Activated T-cell treated with anti-CD3 and anti-CD28 coated beads, Interleukin-2, amount 50 U/mL, for 24 hours (primary cell): ENCODE data around the gene GMIP.
"Not testable (repeated sequence)": the region's sequence is repeated elsewhere in the genome, so short reads cannot be mapped to it uniquely, and the experiment has no call there.

ENCODE experiments used
- DNase-seq: peaks from one replicate; pipeline ENCODE4 v3.0.0-alpha.2; 2020
- H3K27ac Mint-ChIP-seq: 2 replicates; pipeline ENCODE4 v1.8.0; 2020; ENCODE audit warnings: mild to moderate bottlenecking, mixed read lengths
- H3K27me3 Mint-ChIP-seq: 2 replicates; pipeline ENCODE4 v1.8.0; 2020; ENCODE audit warnings: mixed read lengths
- H3K36me3 Mint-ChIP-seq: 2 replicates; pipeline ENCODE4 v1.8.0; 2020; ENCODE audit warnings: low read depth, mixed read lengths
- H3K4me1 Mint-ChIP-seq: 2 replicates; pipeline ENCODE4 v1.8.0; 2020; ENCODE audit warnings: low read depth, mixed read lengths
- H3K4me3 Mint-ChIP-seq: 2 replicates; pipeline ENCODE4 v1.8.0; 2020; ENCODE audit warnings: mild to moderate bottlenecking, moderate library complexity, mixed read lengths
- H3K9me3 Mint-ChIP-seq: 2 replicates; pipeline ENCODE4 v1.8.0; 2020; ENCODE audit warnings: mixed read lengths

The GMIP gene

DNA sequence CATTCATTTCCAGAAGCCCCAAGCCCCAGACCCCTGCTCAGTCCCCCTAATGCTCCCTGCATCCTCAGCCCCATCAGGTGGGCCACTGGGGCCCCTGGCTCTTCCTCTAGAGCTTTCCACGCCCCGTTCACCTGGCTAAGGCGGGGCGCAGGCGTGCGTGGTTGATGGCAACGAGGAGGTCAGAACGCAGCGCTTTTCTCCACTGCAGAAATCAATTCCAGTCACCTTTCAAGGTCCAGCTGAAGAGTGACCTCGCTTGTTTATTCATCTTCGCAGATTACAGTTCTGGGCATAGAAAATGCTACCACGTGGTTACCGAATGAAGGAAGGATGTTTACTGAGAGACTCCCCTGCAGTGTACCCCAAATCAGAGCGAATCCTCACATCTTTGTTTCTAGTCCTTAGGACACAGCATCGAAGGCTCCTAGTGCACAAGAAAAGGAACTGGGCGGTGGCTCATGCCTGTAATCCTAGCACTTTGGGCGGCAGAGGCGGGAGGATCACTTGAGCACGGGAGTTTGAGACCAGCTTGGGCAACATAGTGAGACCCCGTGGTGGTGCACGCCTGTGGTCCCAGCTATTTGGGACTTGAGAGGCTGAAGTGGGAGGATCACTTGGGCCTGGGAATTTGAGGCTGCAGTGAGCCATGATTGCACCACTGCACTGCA lies 24.1 kb downstream of the GMIP start:
- peak overlapping the region; percentile 90 for H3K27ac Mint-ChIP-seq
- H3K4me3 Mint-ChIP-seq: peak overlapping the region; percentile 87
- no peak for DNase-seq
- peaks cover 36% of the 10 kb centered on the region for H3K36me3 Mint-ChIP-seq
- H3K9me3 Mint-ChIP-seq: no peaks in the 10 kb centered on the region
- peaks cover 46% of the 10 kb centered on the region for H3K4me1 Mint-ChIP-seq
- no peaks in the 10 kb centered on the region for H3K27me3 Mint-ChIP-seq

DNA sequence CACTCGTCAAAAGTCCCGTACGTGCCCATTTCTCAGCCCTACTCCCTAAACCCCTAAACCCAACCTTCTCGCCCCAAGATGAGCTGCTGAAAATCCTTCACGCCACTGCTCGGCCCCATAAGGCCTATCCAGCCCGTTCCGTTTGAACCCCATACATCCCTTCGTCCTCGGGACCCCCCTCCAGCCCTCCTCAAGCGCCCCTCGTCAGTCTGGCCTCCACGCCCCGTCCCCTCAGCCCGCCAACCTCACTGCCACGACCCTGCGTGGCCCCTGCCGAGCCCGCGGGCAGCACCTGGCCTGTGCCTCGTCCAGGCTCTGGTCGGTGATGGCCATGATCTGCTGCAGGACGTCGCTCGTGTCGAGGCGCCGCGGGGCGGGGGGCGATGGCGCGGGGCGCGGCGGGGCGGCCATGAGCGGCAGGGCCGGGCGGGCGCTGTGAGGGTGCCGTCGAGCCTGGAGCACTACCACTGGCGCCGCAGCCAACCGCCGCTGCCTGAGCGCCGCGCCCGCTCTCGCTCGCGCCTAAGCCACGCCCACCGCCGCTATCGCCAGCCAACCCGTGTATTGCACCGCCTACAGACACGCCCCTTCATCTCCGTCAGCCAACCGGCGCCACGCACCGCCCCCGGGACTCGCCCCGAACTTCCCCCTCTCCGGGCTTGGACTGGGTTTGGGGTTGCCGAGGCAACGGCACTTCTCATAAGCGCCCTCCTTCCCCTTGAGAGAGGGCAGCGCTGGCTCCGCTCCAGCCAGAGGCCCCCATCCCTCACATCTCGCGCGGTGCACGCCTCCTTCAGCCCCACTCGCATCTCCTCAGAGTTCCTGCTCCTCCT lies 25.0 kb downstream of the GMIP start, which contains the start of gene PBX4:
PBX4 (minus strand) TSS at position 469 of the 833 bp plus-strand sequence; CDS start at position 411, 58 bp downstream.
- peak within 1 kb of the TSS; percentile 90 for H3K27ac Mint-ChIP-seq
- DNase-seq: peak; percentile 99
- peaks cover 46% of the 10 kb centered on the region for H3K4me1 Mint-ChIP-seq
- H3K27me3 Mint-ChIP-seq: no peaks in the 10 kb centered on the region
- peaks cover 32% of the 10 kb centered on the region for H3K36me3 Mint-ChIP-seq
- H3K4me3 Mint-ChIP-seq: peak within 1 kb of the TSS; percentile 87
- H3K9me3 Mint-ChIP-seq: no peaks in the 10 kb centered on the region

DNA sequence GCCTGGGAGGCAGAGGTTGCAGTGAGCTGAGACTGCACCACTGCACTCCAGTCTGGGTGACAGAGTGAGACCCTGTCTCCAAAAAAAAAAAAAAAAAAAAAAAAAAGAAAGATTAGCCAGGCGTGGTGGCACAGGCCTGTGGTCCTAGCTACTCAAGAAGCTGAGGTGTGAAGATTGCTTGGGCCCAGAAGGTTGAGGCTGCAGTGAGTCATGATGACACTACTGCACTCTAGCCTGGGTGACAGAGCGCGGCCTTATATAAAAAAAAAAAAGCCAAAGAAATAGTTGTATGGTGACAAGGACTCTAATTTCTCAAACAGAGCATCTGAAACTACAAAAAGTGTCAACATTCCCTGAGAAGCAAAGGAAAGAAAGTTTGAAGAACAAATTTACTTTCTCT lies 28.4 kb downstream of the GMIP start:
- Mint-ChIP-seq H3K4me3 (peak overlapping the region; percentile 38), H3K27me3 (no peaks in the 10 kb centered on the region), H3K4me1 (peaks cover 60% of the 10 kb centered on the region), H3K27ac (peak overlapping the region; percentile 77), H3K36me3 (peaks cover 31% of the 10 kb centered on the region), H3K9me3 (no peaks in the 10 kb centered on the region)
- DNase-seq: peak; percentile 42

DNA sequence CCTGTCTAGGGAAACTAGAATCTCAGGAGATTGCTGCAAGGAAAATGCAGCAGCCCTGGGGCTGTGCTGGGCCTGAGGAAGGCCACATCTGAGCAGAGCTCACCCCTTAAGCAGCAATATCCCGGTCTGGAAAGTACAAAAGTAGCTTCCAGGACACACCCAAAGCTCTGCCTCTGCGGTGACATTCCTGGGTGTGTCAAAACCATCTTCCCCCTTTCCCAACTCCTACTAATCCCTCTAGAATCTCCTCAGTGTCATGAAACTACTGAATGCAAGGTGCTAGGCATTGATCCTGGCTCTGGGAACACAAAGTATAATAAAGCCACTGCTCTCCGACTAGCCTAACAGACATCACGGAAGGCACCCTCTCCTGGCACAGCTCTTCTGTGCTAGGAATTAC lies 30.0 kb downstream of the GMIP start:
- Mint-ChIP-seq H3K27ac (peak overlapping the region; percentile 8), H3K27me3 (no peaks in the 10 kb centered on the region), H3K9me3 (no peaks in the 10 kb centered on the region), H3K4me1 (peaks cover 62% of the 10 kb centered on the region), H3K36me3 (peaks cover 43% of the 10 kb centered on the region), H3K4me3 (no peak overlapping the region)
- no peak for DNase-seq

DNA sequence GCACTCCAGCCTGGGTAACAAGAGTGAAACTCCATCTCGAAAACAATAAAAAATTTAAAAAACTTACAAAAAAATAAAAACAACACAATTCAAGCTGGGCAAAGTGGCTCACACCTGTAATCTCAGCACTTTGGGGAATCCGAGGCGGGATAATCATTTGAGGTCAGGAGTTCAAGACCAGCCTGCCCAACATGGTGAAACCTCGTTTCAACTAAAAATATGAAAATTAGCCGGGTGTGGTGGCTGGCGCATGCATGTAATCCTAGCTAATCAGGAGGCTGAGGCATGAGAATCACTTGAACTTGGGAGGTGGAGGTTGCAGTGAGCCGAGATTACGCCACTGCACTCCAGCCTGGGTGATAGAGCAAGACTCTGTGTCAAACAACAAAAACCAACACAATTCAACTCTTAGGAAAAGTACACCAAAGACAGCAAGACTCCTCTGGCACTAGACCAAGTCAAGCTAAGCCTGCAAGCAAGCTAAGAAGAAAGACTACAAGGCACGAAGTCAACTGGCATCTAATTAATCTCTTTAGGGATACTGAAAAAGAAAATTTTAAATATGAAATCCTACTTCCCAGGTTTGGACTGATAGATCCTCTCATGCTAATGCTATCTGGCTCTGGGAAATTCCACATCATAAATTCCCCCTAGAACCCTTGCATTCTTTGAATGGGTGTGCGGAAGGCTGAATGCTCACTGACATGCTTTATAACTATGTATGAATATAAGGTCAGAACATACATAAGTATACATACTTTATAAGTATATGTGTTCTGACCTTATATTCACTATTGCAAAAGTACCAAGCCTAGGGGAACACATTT lies 32.9 kb downstream of the GMIP start:
- DNase-seq: no peak
- Mint-ChIP-seq H3K27me3 (no peaks in the 10 kb centered on the region), H3K4me3 (no peak overlapping the region), H3K27ac (no peak overlapping the region), H3K36me3 (peaks cover 49% of the 10 kb centered on the region), H3K9me3 (no peaks in the 10 kb centered on the region), H3K4me1 (peaks cover 62% of the 10 kb centered on the region)

DNA sequence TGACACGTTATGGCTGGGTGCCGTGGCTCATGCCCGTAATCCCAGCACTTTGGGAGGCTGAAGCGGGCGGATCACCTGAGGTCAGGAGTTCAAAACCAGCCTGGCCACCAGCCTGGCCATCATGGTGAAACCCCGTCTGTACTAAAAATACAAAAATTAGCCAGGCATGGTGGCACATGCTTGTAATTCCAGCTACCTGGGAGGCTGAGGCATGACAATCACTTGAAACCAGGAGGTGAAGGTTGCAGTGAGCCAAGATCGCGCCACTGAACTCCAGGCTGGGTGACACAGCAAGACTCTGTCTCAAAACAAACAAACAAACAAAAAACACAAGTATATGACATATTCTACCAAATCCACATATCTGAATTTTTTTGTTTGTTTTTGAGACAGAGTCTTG lies 36.8 kb downstream of the GMIP start:
- DNase-seq, H3K27me3 Mint-ChIP-seq, H3K9me3 Mint-ChIP-seq, H3K4me3 Mint-ChIP-seq: not testable (repeated sequence)
- peak overlapping the region; percentile 83 for H3K27ac Mint-ChIP-seq
- H3K4me1 Mint-ChIP-seq: peaks cover 59% of the 10 kb centered on the region
- H3K36me3 Mint-ChIP-seq: peaks cover 38% of the 10 kb centered on the region

DNA sequence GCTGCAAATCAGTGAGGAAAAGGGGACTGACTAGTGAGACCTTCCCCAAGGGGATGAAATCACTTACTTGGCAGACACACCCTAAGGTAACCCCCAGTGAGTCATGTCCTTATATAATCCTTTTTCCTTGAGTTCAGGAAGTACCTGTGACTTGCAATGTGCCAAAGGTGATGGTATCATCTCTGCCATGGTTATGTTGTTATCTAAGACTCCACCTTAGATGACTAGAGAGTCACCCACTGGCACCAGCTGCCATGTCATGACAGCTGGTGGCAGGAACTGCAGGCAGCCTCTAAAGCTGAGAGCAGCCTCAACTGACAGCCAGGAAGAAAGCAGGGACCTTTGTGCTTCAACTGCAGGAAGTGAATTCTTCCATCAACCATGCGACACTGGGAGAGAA lies 37.4 kb downstream of the GMIP start:
- DNase-seq: peak; percentile 35
- Mint-ChIP-seq H3K27ac (peak overlapping the region; percentile 83), H3K4me1 (peaks cover 64% of the 10 kb centered on the region), H3K4me3 (no peak overlapping the region), H3K27me3 (no peaks in the 10 kb centered on the region), H3K9me3 (no peaks in the 10 kb centered on the region), H3K36me3 (peaks cover 44% of the 10 kb centered on the region)

DNA sequence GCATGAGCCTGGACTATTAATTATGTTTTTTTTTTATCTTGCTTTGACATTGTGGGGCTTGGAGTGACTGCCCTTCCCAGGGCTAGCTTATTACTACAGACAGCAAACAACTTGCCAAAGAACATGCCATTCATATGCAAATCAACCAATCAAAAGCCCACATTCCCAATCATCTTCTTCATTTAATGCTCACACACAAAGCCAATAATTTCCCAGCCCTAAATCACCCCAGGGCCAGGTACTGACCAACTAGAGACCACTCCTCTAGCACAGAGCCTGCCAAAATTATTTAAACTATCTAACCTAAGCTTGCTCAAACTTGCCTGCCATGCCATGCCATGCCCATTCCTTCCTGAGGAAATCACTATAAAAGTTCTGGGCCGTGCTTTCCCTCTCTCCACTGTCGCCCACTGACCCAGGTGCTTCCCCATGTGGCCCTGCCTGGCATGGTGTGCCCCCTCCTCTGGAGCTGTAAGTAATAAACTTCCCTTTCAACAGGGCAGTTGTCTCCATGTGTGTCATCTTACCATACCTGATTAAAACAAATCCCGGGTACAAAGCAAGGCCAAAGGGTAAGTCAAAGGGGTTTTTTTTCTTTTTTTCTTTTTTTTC lies 40.6 kb downstream of the GMIP start:
- H3K4me3 Mint-ChIP-seq: peak overlapping the region; percentile 9
- H3K4me1 Mint-ChIP-seq: peaks cover 70% of the 10 kb centered on the region
- no peaks in the 10 kb centered on the region for H3K27me3 Mint-ChIP-seq
- H3K36me3 Mint-ChIP-seq: peaks cover 31% of the 10 kb centered on the region
- no peaks in the 10 kb centered on the region for H3K9me3 Mint-ChIP-seq
- H3K27ac Mint-ChIP-seq: peak overlapping the region; percentile 100
- no peak for DNase-seq

DNA sequence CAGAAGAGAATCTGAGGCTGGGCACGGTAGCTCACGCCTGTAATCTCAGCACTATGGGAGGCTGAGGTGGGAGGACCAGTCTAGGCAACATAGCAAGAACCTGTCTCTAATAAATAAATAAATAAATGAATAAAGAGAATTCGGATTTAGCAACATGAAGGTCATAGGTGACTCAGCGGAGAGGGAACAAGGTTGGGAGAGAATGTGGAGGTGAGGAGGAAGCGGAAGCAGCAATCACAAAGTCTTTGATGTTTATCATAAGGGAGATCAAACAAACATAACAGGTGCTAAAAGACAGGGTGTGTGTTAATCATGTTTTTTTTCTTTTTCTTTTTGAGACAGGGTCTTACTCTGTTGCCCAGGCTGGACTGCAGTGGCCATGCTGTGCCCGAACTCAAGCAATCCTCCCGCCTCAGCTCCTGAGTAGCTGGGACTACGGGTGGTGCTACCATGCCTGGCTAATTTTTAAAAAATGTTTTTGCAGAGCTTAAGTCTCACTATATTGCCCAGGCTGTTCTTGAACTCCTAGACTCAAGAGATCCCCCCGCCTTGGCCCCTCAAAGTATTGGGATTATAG lies 41.2 kb downstream of the GMIP start:
- H3K4me3 Mint-ChIP-seq: peak overlapping the region; percentile 9
- no peak for DNase-seq
- peaks cover 72% of the 10 kb centered on the region for H3K4me1 Mint-ChIP-seq
- H3K36me3 Mint-ChIP-seq: peaks cover 34% of the 10 kb centered on the region
- H3K27me3 Mint-ChIP-seq: no peaks in the 10 kb centered on the region
- H3K27ac Mint-ChIP-seq: peak overlapping the region; percentile 100
- H3K9me3 Mint-ChIP-seq: no peaks in the 10 kb centered on the region

DNA sequence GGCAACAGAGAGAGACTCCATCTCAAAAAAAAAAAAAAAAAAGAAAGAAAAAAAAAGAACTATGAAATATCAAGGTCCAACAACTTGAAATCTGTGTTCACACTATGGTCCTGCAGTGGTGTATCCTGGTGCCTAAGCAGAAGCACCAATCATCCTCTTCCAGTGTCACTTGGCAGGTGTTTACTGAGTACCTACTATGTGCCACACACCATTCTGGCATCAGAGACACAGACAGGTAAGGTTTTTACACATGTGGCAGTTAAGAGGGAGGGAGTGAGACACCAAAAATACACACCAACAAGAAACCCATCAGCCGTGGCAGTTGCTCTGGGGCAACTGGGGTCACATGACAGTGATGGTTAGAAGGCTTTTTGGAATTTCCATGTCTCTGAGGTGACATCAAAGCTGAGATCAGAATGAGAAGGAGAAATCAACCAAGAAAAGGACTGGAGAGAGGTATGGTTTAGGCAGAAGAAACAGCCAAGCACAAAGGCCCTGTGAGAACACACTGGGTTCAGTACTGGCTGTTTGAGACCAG lies 42.6 kb downstream of the GMIP start:
- Mint-ChIP-seq H3K27ac (peak overlapping the region; percentile 100), H3K4me3 (peak overlapping the region; percentile 1), H3K9me3 (no peaks in the 10 kb centered on the region), H3K27me3 (no peaks in the 10 kb centered on the region), H3K4me1 (peaks cover 67% of the 10 kb centered on the region), H3K36me3 (peaks cover 35% of the 10 kb centered on the region)
- no peak for DNase-seq

DNA sequence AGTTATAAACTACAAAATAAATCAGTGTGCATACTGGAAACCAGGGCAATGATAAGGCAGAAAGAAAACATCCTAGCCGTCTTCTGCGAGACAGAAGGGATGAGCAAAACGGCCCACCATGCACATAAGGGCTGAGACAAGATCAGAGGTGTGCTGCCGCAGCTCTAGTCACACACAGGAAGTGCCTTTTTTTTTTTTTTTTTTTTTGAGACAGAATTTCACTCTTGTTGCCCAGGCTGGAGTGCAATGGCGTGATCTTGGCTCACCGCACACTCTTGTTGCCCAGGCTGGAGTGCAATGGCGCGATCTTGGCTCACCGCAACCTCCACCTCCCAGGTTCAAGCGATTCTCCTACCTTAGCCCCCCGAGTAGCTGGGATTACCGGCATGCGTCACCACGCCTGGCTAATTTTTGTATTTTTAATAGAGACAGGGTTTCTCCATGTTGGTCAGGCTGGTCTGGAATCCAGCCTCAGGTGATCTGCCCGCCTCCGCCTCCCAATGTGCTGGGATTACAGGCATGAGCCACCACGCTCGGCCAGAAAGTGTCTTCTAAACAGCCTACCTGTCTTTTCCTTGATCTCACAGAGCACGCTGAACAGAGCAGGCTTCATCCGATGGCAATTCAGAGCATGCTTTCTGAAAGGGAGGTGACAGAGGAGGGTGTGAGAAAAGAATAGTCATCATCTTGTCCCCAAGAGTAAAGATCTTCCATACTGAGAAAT lies 44.6 kb downstream of the GMIP start:
- DNase-seq: peak; percentile 74
- H3K4me1 Mint-ChIP-seq: peaks cover 80% of the 10 kb centered on the region
- peaks cover 48% of the 10 kb centered on the region for H3K36me3 Mint-ChIP-seq
- H3K4me3 Mint-ChIP-seq: peak overlapping the region; percentile 78
- not testable (repeated sequence) for H3K27me3 Mint-ChIP-seq, H3K9me3 Mint-ChIP-seq
- H3K27ac Mint-ChIP-seq: peak overlapping the region; percentile 100

DNA sequence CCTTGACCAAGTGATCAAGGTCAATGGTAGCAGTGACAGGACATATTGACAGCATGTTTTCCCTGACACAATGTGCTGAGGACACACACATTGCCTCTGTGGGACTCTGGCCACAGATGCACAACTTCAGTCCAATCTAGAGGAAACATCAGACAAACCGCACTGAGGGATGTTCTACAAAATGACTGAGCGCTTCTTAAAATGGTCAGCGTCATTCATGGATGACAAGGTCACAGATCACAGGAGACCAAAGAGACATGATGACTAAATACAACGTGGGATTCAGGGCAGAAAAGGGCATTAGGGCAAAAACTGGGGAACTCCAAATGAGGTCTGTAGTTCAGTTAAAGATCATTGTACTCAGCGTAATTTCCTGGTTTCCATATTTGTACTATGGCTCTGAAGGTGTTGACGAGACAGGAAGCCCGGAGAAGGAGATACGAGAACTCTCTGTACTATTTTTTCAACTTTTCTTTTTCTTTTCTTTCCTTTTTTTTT lies 45.6 kb downstream of the GMIP start:
- H3K36me3 Mint-ChIP-seq: peaks cover 53% of the 10 kb centered on the region
- H3K4me1 Mint-ChIP-seq: peaks cover 80% of the 10 kb centered on the region
- no peaks in the 10 kb centered on the region for H3K9me3 Mint-ChIP-seq
- DNase-seq: peak; percentile 56
- peak overlapping the region; percentile 78 for H3K4me3 Mint-ChIP-seq
- peak overlapping the region; percentile 100 for H3K27ac Mint-ChIP-seq
- H3K27me3 Mint-ChIP-seq: no peaks in the 10 kb centered on the region

DNA sequence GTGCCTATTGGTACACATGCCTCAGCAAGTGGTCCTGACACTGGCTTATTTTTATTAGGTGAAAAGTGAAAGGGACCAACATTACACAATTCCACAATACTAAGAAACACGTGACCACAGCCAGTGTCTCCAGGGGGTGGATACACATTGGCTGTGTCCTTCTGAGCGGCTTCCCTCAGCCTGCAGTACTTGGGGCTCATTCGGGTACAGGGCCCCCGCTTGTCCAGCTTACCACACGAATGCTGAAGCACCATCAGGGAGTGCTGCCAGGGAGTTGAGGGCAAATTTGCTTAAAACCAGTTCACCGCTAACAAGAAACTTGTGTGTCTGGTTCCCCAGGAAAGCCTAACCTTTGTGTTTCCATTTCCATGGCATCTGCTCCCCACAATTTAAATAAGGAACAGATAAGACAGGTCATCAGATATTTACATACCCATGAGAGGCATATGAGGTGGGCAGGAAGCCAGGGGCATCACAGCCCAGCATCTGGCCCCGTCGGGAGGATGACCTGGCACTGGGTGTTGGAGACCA lies 48.2 kb downstream of the GMIP start:
- peak overlapping the region; percentile 68 for H3K27ac Mint-ChIP-seq
- H3K4me3 Mint-ChIP-seq: no peak overlapping the region
- DNase-seq: no peak
- no peaks in the 10 kb centered on the region for H3K27me3 Mint-ChIP-seq
- H3K36me3 Mint-ChIP-seq: peaks cover 57% of the 10 kb centered on the region
- H3K4me1 Mint-ChIP-seq: peaks cover 81% of the 10 kb centered on the region
- no peaks in the 10 kb centered on the region for H3K9me3 Mint-ChIP-seq
